Activated naive CD4-positive, alpha-beta T cell treated with Interleukin-2 at 50 U/mL for 16 hours (primary cell): ENCODE measurements around the gene PTPN6.
A peak's percentile ranks its signal among the peaks of the same experiment; 100 is the strongest.
"Not testable (repeated sequence)": the region's sequence is repeated elsewhere in the genome, so short reads cannot be mapped to it uniquely, and the experiment has no call there.

Experiments used
- DNase-seq: peaks from one replicate; pipeline ENCODE4 v3.0.0-alpha.2; 2020

The PTPN6 gene

GRCh38 chr12:6950811-6951540, at the start of gene PTPN6:
Gene PTPN6, plus strand, starts transcription at chr12:6951356. Its CDS starts 157 bp downstream, at chr12:6951513.
- DNase-seq = peak; percentile 59

- no peak for DNase-seq
Measured at GRCh38 chr12:6902448-6902847, 48.7 kb upstream of the PTPN6 start.

- DNase-seq = no peak
Measured at GRCh38 chr12:6903722-6904121, 47.4 kb upstream of the PTPN6 start.

- peak; percentile 98 for DNase-seq
Measured at GRCh38 chr12:6904280-6905276, 46.6 kb upstream of the PTPN6 start, which contains the start of gene LRRC23. Gene LRRC23, plus strand, starts transcription at chr12:6904822. Its CDS starts 812 bp downstream, at chr12:6905634.

- no peak for DNase-seq
Measured at GRCh38 chr12:6905414-6906040, 45.6 kb upstream of the PTPN6 start.

GRCh38 chr12:6908141-6908540, 43.0 kb upstream of the PTPN6 start:
- DNase-seq = not testable (repeated sequence)

- no peak for DNase-seq
Measured at GRCh38 chr12:6909421-6910145, 41.6 kb upstream of the PTPN6 start.

- no peak for DNase-seq
Measured at GRCh38 chr12:6912164-6912935, 38.8 kb upstream of the PTPN6 start.

GRCh38 chr12:6914246-6914946, 36.8 kb upstream of the PTPN6 start, which contains the start of gene ENO2:
Gene ENO2, plus strand, starts transcription at chr12:6914580. Its CDS starts 1,253 bp downstream, at chr12:6915833.
- peak; percentile 85 for DNase-seq

GRCh38 chr12:6914947-6915788, 36.0 kb upstream of the PTPN6 start:
- no peak for DNase-seq

- no peak for DNase-seq
Measured at GRCh38 chr12:6915789-6916285, 35.3 kb upstream of the PTPN6 start.

- no peak for DNase-seq
Measured at GRCh38 chr12:6916426-6917200, 34.5 kb upstream of the PTPN6 start.

GRCh38 chr12:6917491-6918231, 33.5 kb upstream of the PTPN6 start:
- DNase-seq = no peak

- no peak for DNase-seq
Measured at GRCh38 chr12:6919588-6919987, 31.6 kb upstream of the PTPN6 start.

GRCh38 chr12:6921539-6921938, 29.6 kb upstream of the PTPN6 start:
- DNase-seq = no peak

- DNase-seq = no peak
Measured at GRCh38 chr12:6921996-6922946, 28.9 kb upstream of the PTPN6 start.
